Measurements from ENCODE around the gene ZFYVE16. TPM values are rescaled to one million over a fixed set of nuclear protein-coding genes. Genes with fewer than 3 reads are reported as not detected.

Gene ZFYVE16
- total and polyA plus RNA-seq, 10 of the 15 experiments (the other 5 are each of a cell fraction or from before 2014, with no cell fraction given), result 2.9 to 11.2 (median 7.8) TPM

- TF ChIP-seq, protein P1, sequence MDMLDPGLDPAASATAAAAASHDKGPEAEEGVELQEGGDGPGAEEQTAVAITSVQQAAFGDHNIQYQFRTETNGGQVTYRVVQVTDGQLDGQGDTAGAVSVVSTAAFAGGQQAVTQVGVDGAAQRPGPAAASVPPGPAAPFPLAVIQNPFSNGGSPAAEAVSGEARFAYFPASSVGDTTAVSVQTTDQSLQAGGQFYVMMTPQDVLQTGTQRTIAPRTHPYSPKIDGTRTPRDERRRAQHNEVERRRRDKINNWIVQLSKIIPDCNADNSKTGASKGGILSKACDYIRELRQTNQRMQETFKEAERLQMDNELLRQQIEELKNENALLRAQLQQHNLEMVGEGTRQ (IDR thresholded peaks at IDR 0.05; ENCODE audit: borderline replicate concordance, low read depth, low read length), result no peak
- TF ChIP-seq, protein P2, sequence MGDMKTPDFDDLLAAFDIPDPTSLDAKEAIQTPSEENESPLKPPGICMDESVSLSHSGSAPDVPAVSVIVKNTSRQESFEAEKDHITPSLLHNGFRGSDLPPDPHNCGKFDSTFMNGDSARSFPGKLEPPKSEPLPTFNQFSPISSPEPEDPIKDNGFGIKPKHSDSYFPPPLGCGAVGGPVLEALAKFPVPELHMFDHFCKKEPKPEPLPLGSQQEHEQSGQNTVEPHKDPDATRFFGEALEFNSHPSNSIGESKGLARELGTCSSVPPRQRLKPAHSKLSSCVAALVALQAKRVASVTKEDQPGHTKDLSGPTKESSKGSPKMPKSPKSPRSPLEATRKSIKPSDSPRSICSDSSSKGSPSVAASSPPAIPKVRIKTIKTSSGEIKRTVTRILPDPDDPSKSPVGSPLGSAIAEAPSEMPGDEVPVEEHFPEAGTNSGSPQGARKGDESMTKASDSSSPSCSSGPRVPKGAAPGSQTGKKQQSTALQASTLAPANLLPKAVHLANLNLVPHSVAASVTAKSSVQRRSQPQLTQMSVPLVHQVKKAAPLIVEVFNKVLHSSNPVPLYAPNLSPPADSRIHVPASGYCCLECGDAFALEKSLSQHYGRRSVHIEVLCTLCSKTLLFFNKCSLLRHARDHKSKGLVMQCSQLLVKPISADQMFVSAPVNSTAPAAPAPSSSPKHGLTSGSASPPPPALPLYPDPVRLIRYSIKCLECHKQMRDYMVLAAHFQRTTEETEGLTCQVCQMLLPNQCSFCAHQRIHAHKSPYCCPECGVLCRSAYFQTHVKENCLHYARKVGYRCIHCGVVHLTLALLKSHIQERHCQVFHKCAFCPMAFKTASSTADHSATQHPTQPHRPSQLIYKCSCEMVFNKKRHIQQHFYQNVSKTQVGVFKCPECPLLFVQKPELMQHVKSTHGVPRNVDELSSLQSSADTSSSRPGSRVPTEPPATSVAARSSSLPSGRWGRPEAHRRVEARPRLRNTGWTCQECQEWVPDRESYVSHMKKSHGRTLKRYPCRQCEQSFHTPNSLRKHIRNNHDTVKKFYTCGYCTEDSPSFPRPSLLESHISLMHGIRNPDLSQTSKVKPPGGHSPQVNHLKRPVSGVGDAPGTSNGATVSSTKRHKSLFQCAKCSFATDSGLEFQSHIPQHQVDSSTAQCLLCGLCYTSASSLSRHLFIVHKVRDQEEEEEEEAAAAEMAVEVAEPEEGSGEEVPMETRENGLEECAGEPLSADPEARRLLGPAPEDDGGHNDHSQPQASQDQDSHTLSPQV (IDR thresholded peaks at IDR 0.05), result no peak
- TF ChIP-seq TARDBP (IDR thresholded peaks at IDR 0.05; ENCODE audit: borderline replicate concordance), result no peak
- TF ChIP-seq SUPT20H (IDR thresholded peaks at IDR 0.05; ENCODE audit: borderline replicate concordance, control insufficient read depth, low read depth, low read length), result no peak
- TF ChIP-seq NFYB (IDR thresholded peaks at IDR 0.05; ENCODE audit: insufficient read depth, low read depth, low read length), result no peak
- TF ChIP-seq IRF3 (IDR thresholded peaks at IDR 0.05), result no peak
- TF ChIP-seq SMARCA5 (IDR thresholded peaks at IDR 0.05), result peak; percentile 42; the same call in 1 of the 2 replicates
- TF ChIP-seq, protein P3, sequence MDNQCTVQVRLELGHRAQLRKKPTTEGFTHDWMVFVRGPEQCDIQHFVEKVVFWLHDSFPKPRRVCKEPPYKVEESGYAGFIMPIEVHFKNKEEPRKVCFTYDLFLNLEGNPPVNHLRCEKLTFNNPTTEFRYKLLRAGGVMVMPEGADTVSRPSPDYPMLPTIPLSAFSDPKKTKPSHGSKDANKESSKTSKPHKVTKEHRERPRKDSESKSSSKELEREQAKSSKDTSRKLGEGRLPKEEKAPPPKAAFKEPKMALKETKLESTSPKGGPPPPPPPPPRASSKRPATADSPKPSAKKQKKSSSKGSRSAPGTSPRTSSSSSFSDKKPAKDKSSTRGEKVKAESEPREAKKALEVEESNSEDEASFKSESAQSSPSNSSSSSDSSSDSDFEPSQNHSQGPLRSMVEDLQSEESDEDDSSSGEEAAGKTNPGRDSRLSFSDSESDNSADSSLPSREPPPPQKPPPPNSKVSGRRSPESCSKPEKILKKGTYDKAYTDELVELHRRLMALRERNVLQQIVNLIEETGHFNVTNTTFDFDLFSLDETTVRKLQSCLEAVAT (IDR thresholded peaks at IDR 0.05), result no peak
- TF ChIP-seq HSF1 (IDR thresholded peaks at IDR 0.05; ENCODE audit: low read depth, low read length), result no peak
- no peak for TF ChIP-seq POLR2A (IDR thresholded peaks at IDR 0.05; ENCODE audit: low read depth, low read length)
- no peak for TF ChIP-seq EP300 (IDR thresholded peaks at IDR 0.05; ENCODE audit: borderline replicate concordance in 1 of 2, control insufficient read depth in 1 of 2, low read depth in 2 of 2, low read length in 2 of 2)
- no peak for TF ChIP-seq NFIC (IDR thresholded peaks at IDR 0.05; ENCODE audit: low read depth, low read length)
- TF ChIP-seq CEBPB (IDR thresholded peaks at IDR 0.05; ENCODE audit: borderline replicate concordance in 1 of 2, low read depth in 2 of 2, low read length in 2 of 2), result no peak
- no peak for TF ChIP-seq CEBPZ (IDR thresholded peaks at IDR 0.05; ENCODE audit: low read depth, low read length)
- no peak for TF ChIP-seq IRF4 (IDR thresholded peaks at IDR 0.05; ENCODE audit: low read depth, low read length)
- TF ChIP-seq NBN (IDR thresholded peaks at IDR 0.05), result no peak
Observed at GRCh38 chr5:80406980-80407734, 707 bp upstream of the ZFYVE16 start (continued).
